Muscle layer of duodenum (tissue), 2 donors: ENCODE results near the gene ZNF160.
"Not testable (repeated sequence)": the region's sequence is repeated elsewhere in the genome, so short reads cannot be mapped to it uniquely, and the experiment has no call there.

Experiments
- H3K27ac ChIP-seq: one replicate; pipeline ENCODE4 v1.7.0; 2013; ENCODE audit warnings: mild to moderate bottlenecking, low read length
- H3K27me3 ChIP-seq: one replicate; pipeline ENCODE4 v1.7.0; 2013; ENCODE audit warnings: low read depth, mild to moderate bottlenecking, control low read depth, low read length
- H3K36me3 ChIP-seq, 2 donors: one replicate each; pipeline ENCODE4 v1.7.0; 2013; ENCODE audit warnings: low read length in 2 of 2, control low read depth in 1 of 2, mild to moderate bottlenecking in 1 of 2; ENCODE audit not compliant: insufficient read depth in 2 of 2, control insufficient read depth in 1 of 2
- H3K4me1 ChIP-seq, 2 donors: one replicate each; pipeline ENCODE4 v1.7.0; 2013; ENCODE audit warnings: low read length in 2 of 2, mild to moderate bottlenecking in 2 of 2, control low read depth in 1 of 2, moderate library complexity in 1 of 2; ENCODE audit not compliant: insufficient read depth in 2 of 2, control insufficient read depth in 1 of 2
- H3K4me3 ChIP-seq, 2 donors: one replicate each; pipeline ENCODE4 v1.7.0; 2013; ENCODE audit warnings: low read length in 2 of 2, low read depth in 1 of 2, mild to moderate bottlenecking in 1 of 2
- H3K9me3 ChIP-seq, 2 donors: one replicate each; pipeline ENCODE4 v1.7.0; 2013; ENCODE audit warnings: low read length in 2 of 2, control low read depth in 1 of 2, mild to moderate bottlenecking in 1 of 2; ENCODE audit not compliant: control insufficient read depth in 1 of 2
- donor health status: healthy.

The ZNF160 gene

DNA sequence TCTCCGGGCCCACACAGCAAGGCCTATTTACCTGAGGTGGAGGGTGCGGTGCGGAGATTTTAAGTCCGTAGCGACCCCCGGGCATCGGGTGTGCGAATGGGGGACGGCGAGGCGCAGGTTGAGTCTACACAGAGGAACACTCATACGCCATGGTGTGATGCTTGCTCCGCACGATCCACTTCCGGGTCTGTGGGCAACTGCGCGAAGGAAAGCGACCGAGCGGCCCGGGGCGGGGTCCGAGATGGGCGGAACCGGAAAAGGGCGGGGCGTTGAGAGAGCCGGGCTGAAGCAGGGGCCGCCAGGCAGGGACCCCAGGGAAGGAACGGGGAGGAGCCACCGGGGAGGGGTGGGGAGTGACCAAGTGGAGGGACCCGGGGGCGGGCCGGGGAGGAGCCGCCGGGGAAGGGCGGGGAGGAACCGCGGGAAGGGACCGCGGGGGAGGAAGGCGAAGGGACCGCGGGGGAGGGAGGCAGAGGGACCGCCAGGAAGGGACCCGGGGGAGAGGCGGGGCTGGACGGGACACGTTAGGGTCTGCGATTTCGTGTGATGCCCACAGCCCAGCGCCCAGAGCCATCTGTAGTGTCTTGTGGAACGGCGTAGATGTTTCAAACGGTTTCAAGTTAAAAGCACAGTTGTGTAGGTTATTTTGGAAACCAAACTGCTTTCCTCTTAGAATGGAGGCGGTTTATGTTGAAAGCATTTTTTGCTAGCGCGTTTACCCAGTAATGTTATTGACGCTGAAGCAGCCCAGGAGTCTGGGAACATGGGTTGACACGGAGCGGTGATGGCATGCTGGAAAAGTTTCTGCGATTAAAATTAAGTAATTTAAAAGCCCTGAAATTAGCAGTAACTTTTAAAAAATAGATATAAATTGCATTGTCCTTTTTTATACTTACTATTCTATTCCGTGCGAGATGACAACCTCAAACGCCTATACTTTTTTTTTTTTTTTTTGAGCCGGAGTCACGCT is at the start of gene ZNF160:
TSS of gene ZNF160 (minus strand) at position 189 of the 970 bp plus-strand sequence. CDS start 17,146 bp downstream, outside the sequence.
- H3K4me3 ChIP-seq = peak within 1 kb of the TSS; percentile 88 to 91
- H3K9me3 ChIP-seq = no peaks in the 10 kb centered on the region
- peaks cover 0 to 8% of the 10 kb centered on the region in 2 donors for H3K36me3 ChIP-seq
- no peaks in the 10 kb centered on the region for H3K27me3 ChIP-seq
- H3K27ac ChIP-seq = peak within 1 kb of the TSS; percentile 82
- H3K4me1 ChIP-seq = peaks cover 7 to 18% of the 10 kb centered on the region in 2 donors

DNA sequence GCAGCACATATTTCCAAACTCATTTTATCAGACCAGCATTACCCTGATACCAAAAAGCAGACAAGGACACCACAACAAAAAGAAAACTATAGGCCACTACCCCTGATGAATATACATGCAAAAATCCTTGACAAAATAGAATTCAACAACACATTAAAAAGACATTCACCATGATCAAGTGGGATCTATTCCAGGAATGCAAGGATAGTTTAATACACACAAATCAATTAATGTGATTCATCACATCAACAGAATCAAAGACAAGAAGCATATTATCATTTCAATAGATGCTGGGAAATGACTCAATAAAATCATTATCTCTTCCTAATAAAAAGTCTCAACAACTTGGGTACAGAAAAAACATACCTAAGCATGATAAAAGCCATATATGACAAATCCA is 44.4 kb upstream of the ZNF160 start:
- no peaks in the 10 kb centered on the region for H3K4me1 ChIP-seq
- no peaks in the 10 kb centered on the region for H3K27me3 ChIP-seq
- peak overlapping the region in 1 of 2 donors; percentile 37 for H3K4me3 ChIP-seq
- H3K27ac ChIP-seq = no peak overlapping the region
- peaks cover 11 to 77% of the 10 kb centered on the region in 2 donors for H3K36me3 ChIP-seq
- peaks cover 30 to 56% of the 10 kb centered on the region in 2 donors for H3K9me3 ChIP-seq

DNA sequence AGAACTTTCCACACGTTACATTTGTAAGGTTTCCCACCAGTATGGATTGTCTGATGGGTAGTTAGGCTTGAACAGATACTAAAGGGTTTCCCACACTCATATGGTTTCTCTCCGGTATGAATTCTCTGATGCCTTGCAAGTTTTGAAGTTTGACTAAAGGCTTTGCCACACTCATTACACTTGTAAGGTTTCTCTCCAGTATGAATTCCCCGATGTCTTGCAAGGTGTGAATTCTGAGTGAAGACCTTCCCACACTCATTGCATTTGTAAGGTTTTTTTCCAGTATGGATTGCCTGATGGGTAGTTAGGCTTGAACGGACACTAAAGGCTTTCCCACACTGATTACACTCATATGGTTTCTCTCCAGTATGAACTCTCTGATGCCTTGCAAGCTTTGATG is 37.1 kb upstream of the ZNF160 start:
- Histone ChIP-seq H3K27ac (no peak overlapping the region), H3K9me3 (peaks cover 50 to 54% of the 10 kb centered on the region in 2 donors), H3K36me3 (peaks cover 0 to 39% of the 10 kb centered on the region in 2 donors), H3K4me1 (no peaks in the 10 kb centered on the region), H3K27me3 (no peaks in the 10 kb centered on the region), H3K4me3 (peak overlapping the region; percentile 31 to 39)

DNA sequence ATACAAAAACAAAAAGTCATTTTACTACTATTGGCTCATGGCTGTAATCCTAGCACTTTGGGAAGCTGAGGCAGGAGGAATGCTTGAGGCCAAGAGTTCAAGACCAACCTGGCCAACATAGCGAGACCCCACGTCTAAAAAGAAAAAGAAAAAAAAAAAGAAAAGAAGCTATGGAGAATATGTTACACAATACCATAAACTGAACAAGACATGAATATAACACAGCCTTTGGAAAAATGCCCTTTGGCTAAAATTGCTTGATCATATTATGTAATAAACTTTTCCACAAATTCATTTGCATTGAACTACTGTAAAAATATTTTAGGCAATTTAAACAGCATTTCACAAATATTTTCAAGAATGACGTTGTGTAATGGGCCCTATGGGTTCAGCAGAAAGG is 33.2 kb upstream of the ZNF160 start:
- peaks cover 29 to 31% of the 10 kb centered on the region in 2 donors for H3K9me3 ChIP-seq

DNA sequence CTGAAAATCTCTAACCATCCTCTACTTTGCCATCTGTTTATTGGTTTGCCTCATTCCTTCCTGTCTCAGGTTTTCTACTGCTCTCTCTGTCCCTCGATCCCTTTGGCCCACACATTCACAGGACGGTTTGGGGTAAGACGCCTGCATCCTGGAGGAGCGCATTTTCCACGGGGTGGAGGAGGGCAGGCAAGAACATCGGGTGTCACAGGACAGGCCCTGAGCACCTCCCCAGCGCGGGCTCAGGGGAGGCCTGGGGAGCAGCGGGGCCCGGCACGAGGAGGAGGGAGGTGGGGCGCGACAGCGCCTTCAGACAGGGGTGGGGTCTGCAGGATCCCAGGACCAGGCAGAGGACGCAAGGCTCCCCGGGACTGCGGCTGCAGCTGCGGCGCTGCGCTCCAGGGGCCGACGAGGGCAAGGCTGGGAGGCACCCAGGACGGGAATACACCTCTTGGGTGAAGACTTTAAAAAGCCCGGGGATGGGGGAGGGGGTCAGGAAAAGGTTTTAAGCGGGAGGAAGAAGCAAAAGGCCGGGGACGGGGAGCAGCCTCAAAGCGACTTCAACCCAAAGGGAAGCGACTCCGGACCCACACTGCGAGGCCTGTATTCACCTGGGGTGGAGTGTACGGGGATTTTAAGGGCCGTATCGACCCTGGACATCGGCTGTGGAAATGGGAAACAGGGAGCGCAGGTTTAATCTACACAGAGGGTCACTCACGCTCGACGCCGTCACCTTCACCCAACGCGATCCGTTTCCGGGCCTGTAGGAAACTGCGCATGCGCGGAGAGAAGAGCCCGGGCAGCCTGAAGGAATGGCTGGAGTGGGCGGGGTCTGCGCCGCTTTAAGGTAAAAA is 29.1 kb upstream of the ZNF160 start, which contains the start of gene ZNF415:
TSS of gene ZNF415 (minus strand) at position 770 of the 851 bp plus-strand sequence. CDS start 10,234 bp downstream, outside the sequence.
- Histone ChIP-seq H3K4me3 (peak within 1 kb of the TSS; percentile 67 to 93), H3K36me3 (no peaks in the 10 kb centered on the region), H3K27ac (peak within 1 kb of the TSS; percentile 45), H3K27me3 (no peaks in the 10 kb centered on the region), H3K9me3 (peaks cover 0 to 3% of the 10 kb centered on the region in 2 donors), H3K4me1 (peaks cover 0 to 5% of the 10 kb centered on the region in 2 donors)

More for the DNA sequence above, 33.2 kb upstream of the ZNF160 start:
- Histone ChIP-seq H3K27ac (no peak overlapping the region), H3K36me3 (peaks cover 0 to 7% of the 10 kb centered on the region in 2 donors), H3K27me3 (no peaks in the 10 kb centered on the region), H3K4me3 (no peak overlapping the region), H3K4me1 (no peaks in the 10 kb centered on the region)

DNA sequence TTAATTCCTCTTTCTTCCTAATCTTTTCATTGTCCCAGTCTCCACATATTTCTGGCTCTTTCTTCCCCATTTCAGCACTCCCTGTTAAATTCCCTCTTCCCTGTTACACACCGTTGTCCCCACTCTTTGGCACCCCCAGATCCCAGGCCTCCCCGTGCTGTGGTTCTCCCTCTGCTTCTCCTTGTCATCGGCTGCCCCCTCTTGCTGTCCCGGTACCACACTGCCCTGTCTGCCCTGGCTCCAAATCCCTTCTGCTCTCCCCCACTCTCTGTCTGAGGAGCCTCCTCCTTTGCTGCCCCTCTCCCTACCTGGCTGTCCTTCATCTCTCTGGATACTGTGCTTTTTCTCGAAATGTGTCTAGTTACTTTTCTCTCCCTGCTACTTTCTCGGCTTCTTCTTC is 28.5 kb upstream of the ZNF160 start:
- H3K4me1 ChIP-seq = peaks cover 0 to 5% of the 10 kb centered on the region in 2 donors
- H3K36me3 ChIP-seq = no peaks in the 10 kb centered on the region
- H3K27me3 ChIP-seq = no peaks in the 10 kb centered on the region
- no peak overlapping the region for H3K27ac ChIP-seq
- no peaks in the 10 kb centered on the region for H3K9me3 ChIP-seq
- peak overlapping the region; percentile 67 to 93 for H3K4me3 ChIP-seq

DNA sequence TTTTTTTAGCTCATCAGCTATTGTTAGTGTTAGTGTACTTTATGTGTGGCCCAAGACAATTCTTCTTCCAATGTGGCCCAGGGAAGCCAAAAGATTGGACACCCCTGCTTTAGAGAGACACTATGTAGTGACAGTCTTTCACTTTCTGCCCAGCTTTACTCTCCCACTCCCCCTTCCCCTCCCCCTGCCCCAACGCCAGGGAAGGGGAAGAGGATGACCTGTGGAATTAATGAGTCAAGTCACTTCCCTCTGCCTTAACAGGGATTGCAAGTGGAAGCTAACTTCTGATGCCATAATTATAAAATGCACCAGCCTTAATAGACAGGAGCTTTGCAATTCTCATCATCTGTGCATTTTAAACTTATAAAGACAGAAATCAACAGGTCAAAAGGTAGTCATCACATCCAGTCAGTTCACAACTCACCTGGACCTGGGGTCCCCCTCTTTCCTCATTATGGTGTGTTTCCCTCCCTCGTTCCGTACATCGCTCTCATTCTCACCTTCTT is 27.9 kb upstream of the ZNF160 start:
- Histone ChIP-seq H3K9me3 (no peaks in the 10 kb centered on the region), H3K4me3 (no peak overlapping the region), H3K36me3 (no peaks in the 10 kb centered on the region), H3K27me3 (no peaks in the 10 kb centered on the region), H3K27ac (no peak overlapping the region), H3K4me1 (peaks cover 0 to 5% of the 10 kb centered on the region in 2 donors)

DNA sequence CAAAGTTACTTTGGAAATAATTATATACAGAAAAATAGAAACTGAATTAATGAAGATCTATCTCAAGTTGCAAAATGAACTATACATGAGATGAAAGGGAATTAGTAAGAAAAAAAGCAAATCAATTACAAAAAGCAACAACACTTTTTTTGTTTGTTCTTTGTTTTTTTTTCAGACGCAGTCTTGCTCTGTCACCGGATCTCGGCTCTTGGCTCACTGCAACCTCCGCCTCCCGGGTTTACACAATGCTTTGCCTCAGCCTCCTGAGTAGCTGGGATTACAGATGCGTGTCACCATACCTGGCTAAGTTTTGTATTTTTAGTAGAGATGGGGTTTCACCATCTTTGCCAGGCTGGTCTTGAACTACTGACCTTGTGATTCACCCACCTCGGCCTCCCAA is 27.3 kb upstream of the ZNF160 start:
- Histone ChIP-seq H3K27me3 (no peaks in the 10 kb centered on the region), H3K9me3 (no peaks in the 10 kb centered on the region), H3K4me1 (peaks cover 0 to 5% of the 10 kb centered on the region in 2 donors), H3K4me3 (no peak overlapping the region), H3K27ac (no peak overlapping the region), H3K36me3 (no peaks in the 10 kb centered on the region)

DNA sequence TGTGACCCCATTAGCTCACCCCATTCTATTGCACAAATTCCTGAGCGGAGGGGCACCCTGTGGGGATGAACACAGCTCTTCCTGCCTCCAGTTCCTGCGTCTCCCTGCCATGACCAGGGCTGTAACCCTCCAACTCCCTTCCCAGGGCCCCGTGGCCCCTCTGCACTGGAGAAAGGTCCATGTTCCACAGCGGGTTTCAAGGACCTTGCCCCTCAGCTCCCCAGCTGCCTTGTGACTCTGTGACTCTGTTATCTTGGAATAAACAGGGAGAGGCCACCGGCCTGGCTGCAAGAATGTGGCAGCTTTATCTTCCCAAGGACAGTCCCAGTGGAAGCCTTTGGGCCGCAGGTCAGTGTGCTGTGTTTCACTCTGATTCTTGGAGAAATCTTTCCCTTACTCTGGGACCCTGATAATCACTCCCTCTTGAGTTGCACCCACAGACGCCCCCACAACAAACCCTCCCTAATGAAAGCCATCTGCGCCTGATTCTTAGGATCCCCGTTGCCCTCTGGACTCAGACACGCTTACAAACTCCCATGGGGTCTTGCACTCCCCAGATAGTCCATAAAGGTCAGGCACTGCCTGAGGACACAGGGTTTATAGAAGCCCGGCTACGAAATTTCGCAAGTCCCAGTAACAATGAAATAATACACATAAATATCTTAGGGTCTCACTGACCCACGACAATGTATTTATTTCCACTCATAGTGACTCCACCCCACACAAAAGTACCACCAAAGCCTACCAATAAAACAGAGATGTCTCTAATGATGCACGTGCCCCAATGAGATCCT is 23.7 kb upstream of the ZNF160 start:
- H3K9me3 ChIP-seq, H3K27ac ChIP-seq, H3K36me3 ChIP-seq, H3K27me3 ChIP-seq, H3K4me3 ChIP-seq, H3K4me1 ChIP-seq: not testable (repeated sequence)

DNA sequence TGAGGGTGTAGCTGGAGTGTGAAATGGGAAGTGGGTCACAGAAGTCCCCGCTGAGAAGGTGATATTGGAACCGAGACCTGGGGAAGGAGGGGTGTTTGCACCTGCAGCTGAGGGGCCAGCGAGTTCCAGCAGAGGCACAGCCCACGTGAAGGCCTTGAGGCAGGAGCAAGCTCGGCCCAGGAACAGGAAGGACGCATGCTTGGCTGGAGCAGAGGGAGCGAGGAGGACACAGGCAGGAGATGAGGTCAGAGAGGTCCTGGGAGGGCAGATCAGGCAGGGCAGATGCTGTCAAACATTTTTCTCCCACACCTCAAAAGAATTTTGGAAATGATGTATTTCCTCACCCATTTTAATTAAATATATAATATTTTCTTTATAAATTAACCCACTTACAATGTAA is 20.2 kb upstream of the ZNF160 start:
- Histone ChIP-seq H3K27me3 (no peaks in the 10 kb centered on the region), H3K4me3 (no peak overlapping the region), H3K27ac (no peak overlapping the region), H3K4me1 (no peaks in the 10 kb centered on the region), H3K9me3 (peaks cover 0 to 3% of the 10 kb centered on the region in 2 donors), H3K36me3 (peaks cover 3 to 10% of the 10 kb centered on the region in 2 donors)
